Measurements from ENCODE around the gene MOBP.
"Not testable (repeated sequence)": the region's sequence is repeated elsewhere in the genome, so short reads cannot be mapped to it uniquely, and the experiment has no call there.

MOBP gene

DNA sequence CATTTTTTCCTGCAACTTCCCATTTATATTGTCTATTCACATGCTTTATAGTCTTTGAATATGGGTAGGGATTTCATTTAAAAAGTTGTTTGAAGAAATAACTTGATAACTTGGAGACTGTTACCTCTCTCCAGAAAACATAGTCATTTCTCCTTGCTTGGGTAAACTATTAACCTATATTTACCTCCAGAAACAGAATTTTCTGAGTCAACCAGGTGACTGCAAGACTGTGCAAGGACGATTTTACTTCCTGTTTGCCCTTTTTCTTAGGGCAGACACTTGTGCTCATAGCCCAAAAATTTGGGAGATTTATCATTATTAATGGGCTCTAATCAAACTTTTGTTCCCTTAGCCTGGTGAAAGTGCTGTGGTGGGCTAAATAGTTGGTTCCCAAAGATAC is 14.3 kb upstream of the MOBP start:
- no peak for DNase-seq

GRCh38 chr3:39453872-39454271 is 13.6 kb upstream of the MOBP start:
- DNase-seq = not testable (repeated sequence)

- no peak for DNase-seq
Observed at GRCh38 chr3:39454591-39455217, 12.8 kb upstream of the MOBP start.

DNA sequence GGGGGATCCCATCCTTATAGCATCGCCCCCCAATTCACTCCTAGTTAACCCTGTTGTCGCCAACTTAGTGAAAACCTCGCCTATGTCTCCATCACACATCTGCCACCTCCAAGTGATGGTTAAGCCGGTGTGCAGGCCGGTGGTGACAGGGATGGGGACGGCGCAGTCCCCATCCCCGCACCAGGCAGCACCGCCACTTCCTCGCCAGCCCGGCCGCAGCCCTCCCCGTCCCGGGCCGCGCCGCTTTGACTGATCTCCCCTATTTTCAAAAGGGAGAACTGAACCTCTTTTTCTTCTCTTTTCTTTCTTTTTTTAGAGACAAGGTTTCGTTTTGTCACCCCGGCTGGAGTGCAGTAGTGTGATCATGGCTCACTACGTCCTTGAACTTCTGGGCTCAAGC is 11.3 kb upstream of the MOBP start:
- DNase-seq = no peak

DNA sequence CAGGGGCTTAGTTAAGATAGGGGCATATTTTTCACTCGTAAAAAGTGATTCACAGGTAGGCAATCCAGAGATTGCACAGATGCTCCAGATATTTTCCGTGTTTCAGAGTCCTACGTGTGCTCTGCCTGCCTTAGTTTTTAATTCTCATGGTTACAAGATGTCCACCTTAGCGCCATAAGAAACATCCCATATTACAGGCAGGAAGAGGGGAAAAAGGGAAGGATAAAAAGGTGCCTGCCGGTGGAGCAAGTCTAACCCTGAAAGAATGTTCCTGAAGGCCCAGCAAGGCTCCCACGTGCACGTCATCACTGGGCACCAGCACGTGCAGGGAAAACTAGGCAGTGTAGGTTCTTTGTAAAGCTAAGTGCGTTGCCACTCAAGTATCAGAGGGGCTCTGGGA is 10.1 kb upstream of the MOBP start:
- DNase-seq = no peak

- not testable (repeated sequence) for DNase-seq
Observed at GRCh38 chr3:39458579-39458978, 8.9 kb upstream of the MOBP start.

GRCh38 chr3:39460677-39461076 is 6.8 kb upstream of the MOBP start:
- no peak for DNase-seq

GRCh38 chr3:39463269-39463668 is 4.2 kb upstream of the MOBP start:
- no peak for DNase-seq

DNA sequence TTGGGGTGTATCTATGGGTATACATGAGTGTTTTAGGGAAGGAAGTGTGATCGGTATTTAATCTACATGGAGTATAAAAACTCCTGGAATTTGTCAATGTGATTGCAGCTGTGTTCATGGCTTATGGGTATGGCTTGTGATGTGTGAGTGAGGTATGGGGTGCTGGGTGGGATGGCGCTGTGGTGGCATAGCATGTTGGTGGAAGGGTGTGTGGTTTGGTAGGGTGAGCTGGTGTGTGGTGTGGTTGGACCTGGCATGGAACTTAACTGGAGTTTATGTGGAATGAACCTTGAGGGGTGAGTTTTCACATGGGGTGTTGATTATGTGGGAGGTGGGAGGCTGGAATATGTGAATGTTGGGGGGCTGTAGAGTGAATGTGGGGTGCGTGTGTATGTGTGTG is 492 bp upstream of the MOBP start:
- no peak for DNase-seq

- DNase-seq = no peak
Observed at GRCh38 chr3:39468108-39468436, 592 bp downstream of the MOBP start.

GRCh38 chr3:39469258-39469657 is 1.8 kb downstream of the MOBP start:
- DNase-seq = no peak

DNA sequence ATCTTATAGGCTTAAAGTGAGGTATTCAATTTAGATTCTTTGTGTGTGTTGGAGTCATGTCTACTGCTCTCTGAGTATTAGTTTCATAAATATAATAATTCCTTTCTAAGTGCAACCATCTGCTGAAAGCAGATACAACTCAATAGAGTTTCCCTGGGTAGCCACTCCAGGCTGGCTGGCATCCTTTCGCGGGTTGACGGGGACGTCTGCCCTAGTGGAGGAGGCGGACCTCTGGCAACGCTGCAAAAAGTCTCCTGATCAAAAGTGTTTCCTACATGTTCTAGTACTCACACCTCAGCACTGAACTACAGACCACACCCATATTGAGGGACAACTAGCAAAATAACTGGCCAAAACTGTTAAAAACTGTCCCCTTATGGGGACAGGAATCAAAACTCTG is 2.5 kb downstream of the MOBP start:
- no peak for DNase-seq

- DNase-seq = no peak
Observed at GRCh38 chr3:39471652-39472051, 4.2 kb downstream of the MOBP start.

DNA sequence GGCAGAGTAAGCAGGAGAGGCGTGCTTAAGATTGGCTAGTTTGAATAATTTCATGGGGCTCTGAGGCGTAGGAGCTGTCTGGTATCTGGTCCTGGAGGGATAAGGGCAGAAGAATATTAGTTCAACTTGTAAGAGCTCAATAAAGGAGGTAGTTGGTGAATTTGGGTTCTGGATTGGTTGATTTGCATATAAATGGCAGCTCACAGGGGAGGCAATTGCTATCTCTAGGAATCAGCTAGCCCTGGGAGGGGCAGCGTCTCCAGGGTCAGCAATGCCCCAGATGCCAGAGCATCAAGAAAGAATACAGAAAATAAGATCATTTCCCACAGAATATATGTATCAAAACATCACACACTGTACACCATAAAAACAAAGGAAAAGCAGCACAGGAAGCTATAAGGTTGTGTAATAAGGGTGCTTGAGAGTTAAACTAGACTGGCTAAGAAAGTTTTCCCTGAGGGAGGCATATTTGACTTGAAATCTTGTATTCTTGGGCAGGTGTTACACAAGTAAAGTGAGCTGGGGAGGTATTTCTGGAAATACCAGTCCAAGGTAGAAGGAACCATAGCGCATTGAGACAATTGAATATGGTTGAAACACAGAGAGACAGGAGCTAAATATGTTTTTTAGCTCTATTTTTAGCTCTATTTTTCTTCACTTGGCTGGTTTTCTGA is 6.1 kb downstream of the MOBP start:
- DNase-seq = no peak

DNA sequence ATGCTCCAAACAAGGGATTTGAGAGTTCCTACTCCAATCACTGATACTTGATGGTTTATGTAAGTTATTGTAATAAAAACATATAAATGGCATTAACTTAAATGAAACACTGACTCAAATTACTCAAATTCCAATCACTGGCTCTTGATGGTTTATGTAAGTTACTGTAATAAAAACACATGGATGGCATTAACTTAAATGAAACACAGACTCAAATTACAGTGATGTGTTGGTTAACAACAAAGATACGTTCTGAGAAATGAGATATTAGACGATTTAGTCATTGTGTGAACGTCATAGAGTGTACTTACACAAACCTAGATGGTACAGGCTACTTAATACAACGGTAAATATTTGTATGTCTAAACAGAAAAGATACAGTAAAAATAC is 6.6 kb downstream of the MOBP start:
- DNase-seq = no peak

DNA sequence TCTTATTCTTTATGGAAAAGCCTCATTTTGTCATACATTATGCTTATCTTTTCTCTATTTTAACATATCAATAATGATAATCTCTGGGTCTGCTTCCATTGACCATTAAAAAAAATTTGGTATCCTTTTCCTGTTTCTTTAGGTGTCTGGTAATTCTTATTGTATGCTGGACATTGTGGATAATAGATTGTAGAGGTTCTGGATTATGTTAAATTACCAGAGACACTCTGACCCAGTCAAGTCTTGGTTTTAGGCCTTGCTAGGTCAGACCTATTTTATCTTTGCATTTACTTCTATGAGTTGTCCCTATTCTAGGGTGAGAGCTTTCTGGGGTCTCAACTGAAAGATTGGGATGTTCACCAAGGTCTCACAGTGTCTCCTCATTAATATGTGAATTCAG is 9.3 kb downstream of the MOBP start:
- DNase-seq = no peak

DNA sequence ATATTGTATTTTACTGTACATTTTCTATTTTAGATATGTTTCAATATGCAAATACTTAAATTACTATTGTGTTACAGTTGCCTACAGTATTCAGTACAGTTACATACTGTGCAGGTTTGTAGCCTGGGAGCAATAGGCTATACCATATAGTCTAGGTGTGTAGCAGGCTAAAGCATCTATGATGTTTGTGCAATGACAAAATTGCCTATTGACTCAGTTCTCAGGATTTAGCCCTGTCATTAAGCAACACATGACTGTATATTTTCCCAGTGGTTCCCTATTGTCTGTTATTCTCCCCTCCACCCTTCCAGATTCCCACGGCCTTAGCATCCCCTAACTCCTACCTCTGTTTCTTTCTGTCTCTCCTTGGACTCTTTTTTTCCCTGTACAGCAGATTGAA is 10.7 kb downstream of the MOBP start:
- no peak for DNase-seq

GRCh38 chr3:39479701-39480414 is 12.4 kb downstream of the MOBP start:
- no peak for DNase-seq

DNA sequence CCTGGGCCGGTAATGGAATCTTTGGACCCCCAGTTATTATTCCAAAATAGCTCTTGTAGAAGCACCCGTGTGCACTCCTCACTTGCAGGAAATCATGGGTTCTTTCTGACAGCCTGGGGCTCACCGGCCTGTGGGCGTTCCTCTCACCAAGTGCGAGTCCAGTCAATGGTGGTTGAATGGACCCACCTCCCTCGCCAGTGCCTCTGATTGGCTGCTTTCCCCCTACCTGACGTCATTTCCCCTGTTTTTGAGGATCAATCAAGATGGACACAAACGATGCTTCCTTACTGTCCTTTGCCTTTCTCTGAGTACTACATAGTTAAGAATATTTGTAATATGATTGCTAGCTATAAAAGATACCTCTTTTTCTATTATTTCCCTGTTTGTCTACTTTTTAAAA is 18.1 kb downstream of the MOBP start:
- no peak for DNase-seq

DNA sequence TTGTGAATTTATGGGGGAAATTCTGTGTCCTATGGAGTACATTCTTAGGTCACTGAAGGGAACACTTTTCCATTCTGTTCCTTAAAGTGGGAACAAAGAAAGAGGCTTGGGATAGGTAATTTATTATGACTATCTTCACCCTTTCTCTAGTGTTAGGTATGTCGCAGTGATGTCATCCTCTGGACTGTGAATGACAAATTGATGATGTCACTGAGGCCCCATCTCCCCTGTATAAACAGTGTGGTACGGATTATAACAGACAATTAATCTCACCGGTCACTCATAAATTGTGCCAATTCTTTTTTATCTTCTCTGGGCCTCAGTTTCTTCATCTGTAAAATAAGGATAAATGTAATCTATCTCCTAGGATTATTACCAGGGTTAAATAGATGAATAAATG is 23.5 kb downstream of the MOBP start:
- no peak for DNase-seq

- no peak for DNase-seq
Observed at GRCh38 chr3:39491733-39492350, 24.4 kb downstream of the MOBP start.

GRCh38 chr3:39494781-39495180 is 27.3 kb downstream of the MOBP start:
- no peak for DNase-seq

- no peak for DNase-seq
Observed at GRCh38 chr3:39497753-39498152, 30.3 kb downstream of the MOBP start.

- DNase-seq = no peak
Observed at GRCh38 chr3:39499651-39500273, 32.3 kb downstream of the MOBP start.

Measured in activated CD8-positive, alpha-beta memory T cell treated with anti-CD3 and anti-CD28 coated beads, Interleukin-2, amount 50 U/mL, for 4 hours (primary cell).